Prostate gland (tissue), 2 donors: ENCODE results near the gene SLC8A2.

ENCODE experiments used
- CTCF ChIP-seq, 4 experiments: fragments of 200-600 bp in 2 of 4; fragments of 450-650 bp in 2 of 4; sonication (generic) in 2 of 4; IDR thresholded peaks; 1 replicate in 3 of 4; 2 replicates in 1 of 4; pipeline ENCODE4 v1.5.1; 2016 to 2019; ENCODE audit warnings: antibody characterized with exemption in 4 of 4, mild to moderate bottlenecking in 2 of 4, moderate library complexity in 2 of 4
- POLR2A ChIP-seq: fragments of 450-650 bp; IDR thresholded peaks from one replicate; pipeline ENCODE4 v1.6.1; 2016; ENCODE audit warnings: antibody characterized with exemption, mild to moderate bottlenecking

DNA sequence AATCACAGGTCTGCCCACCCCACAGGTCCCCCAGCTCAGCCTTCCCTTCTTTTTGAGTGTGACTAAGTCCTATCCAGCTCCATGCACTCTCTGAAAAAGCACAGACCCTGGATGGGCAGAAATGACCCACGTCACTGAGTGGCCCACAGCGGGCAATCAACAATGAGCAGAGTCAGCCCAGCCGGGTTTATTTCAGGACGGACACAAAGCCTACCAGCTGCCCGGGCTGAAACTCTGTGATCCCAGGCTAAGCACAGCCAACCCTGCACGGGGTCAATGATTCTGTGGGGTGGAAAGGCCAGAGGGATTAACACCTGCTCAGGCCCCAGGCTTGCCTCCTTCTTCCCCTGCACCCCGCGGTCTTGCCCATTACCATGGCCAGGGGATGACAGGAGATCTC, 34.8 kb upstream of the SLC8A2 start:
- TF ChIP-seq POLR2A, result no peak
- TF ChIP-seq CTCF (IDR thresholded peaks at IDR 0.05), result no peak
